Neural progenitor cell (in vitro differentiated cells): ENCODE data around the gene LRP1. TPM values are rescaled to one million over a fixed set of nuclear protein-coding genes. Genes with fewer than 3 reads are reported as not detected.

Experiments
- DNase-seq: peaks from one replicate; pipeline ENCODE4 v3.0.0-alpha.2; 2016; ENCODE audit warnings: low spot score
- H2AFZ ChIP-seq: fragments of 200-600 bp; sonication (generic); replicated peaks from 2 replicates; pipeline ENCODE4 v1.6.1; 2016; ENCODE audit warnings: antibody characterized with exemption
- H3F3A ChIP-seq: fragments of 200-600 bp; sonication (generic); 2 replicates; pipeline ENCODE4 v1.6.1; 2016; ENCODE audit warnings: antibody characterized with exemption, low read depth
- H3K27ac ChIP-seq: fragments of 200-600 bp; sonication (generic); 2 replicates; pipeline ENCODE4 v1.5.1; 2016; ENCODE audit warnings: mild to moderate bottlenecking
- H3K27me3 ChIP-seq: fragments of 200-600 bp; sonication (generic); 2 replicates; pipeline ENCODE4 v1.6.1; 2016; ENCODE audit warnings: mild to moderate bottlenecking, moderate library complexity
- H3K36me3 ChIP-seq: fragments of 200-600 bp; sonication (generic); 2 replicates; pipeline ENCODE4 v1.5.1; 2016
- H3K4me1 ChIP-seq: fragments of 200-600 bp; sonication (generic); 2 replicates; pipeline ENCODE4 v1.6.1; 2016; ENCODE audit warnings: mixed run types
- H3K4me2 ChIP-seq: fragments of 200-600 bp; sonication (generic); 2 replicates; pipeline ENCODE4 v1.6.1; 2016
- H3K4me3 ChIP-seq: fragments of 200-600 bp; sonication (generic); 2 replicates; pipeline ENCODE4 v1.5.1; 2016
- H3K79me2 ChIP-seq: fragments of 200-600 bp; sonication (generic); 2 replicates; pipeline ENCODE4 v1.6.1; 2016; ENCODE audit warnings: low read depth
- H3K9ac ChIP-seq: fragments of 200-600 bp; sonication (generic); 2 replicates; pipeline ENCODE4 v1.6.1; 2016
- H3K9me3 ChIP-seq: fragments of 200-600 bp; sonication (generic); 2 replicates; pipeline ENCODE4 v1.5.1; 2016; ENCODE audit warnings: low read depth
- H4K20me1 ChIP-seq: fragments of 200-600 bp; sonication (generic); 2 replicates; pipeline ENCODE4 v1.6.1; 2016; ENCODE audit warnings: low read depth
- H3K27ac Mint-ChIP-seq: 3 replicates; pipeline ENCODE4 v1.8.0; 2021; ENCODE audit warnings: mixed read lengths
- H3K27me3 Mint-ChIP-seq: 2 replicates; pipeline ENCODE4 v1.8.0; 2022; ENCODE audit warnings: low read depth, mild to moderate bottlenecking, inconsistent platforms, moderate library complexity, mixed read lengths; ENCODE audit not compliant: insufficient read depth
- H3K36me3 Mint-ChIP-seq: 3 replicates; pipeline ENCODE4 v1.8.0; 2021; ENCODE audit warnings: mixed read lengths
- H3K4me1 Mint-ChIP-seq: 3 replicates; pipeline ENCODE4 v1.8.0; 2021; ENCODE audit warnings: mixed read lengths
- H3K4me3 Mint-ChIP-seq: 3 replicates; pipeline ENCODE4 v1.8.0; 2021; ENCODE audit warnings: mild to moderate bottlenecking, moderate library complexity, mixed read lengths
- H3K9me3 Mint-ChIP-seq: 3 replicates; pipeline ENCODE4 v1.8.0; 2020; ENCODE audit warnings: mixed read lengths
- CTCF ChIP-seq: fragments of 200-600 bp; sonication (generic); IDR thresholded peaks from 2 replicates; pipeline ENCODE4 v1.5.1; 2017; ENCODE audit warnings: antibody characterized with exemption, mild to moderate bottlenecking
- EZH2 ChIP-seq: fragments of 200-600 bp; sonication (generic); IDR thresholded peaks from 2 replicates; pipeline ENCODE4 v1.6.1; 2017; ENCODE audit warnings: antibody characterized with exemption, mild to moderate bottlenecking, moderate library complexity
- EZH2phosphoT487 ChIP-seq: fragments of 200-600 bp; sonication (generic); IDR thresholded peaks from 2 replicates; pipeline ENCODE4 v1.6.1; 2017; ENCODE audit warnings: antibody characterized with exemption
- total RNA-seq: library from RNA; depleted of rRNA; stranded (reverse); fragments of >200 nt; gene quantifications from 2 replicates; pipeline ENCODE4 v1.2.3, GENCODE V29; 2015; ENCODE audit warnings: low replicate concordance

Gene LRP1
- total RNA-seq, 1 donor from 2014 or later, result 13.9 TPM

GRCh38 chr12:57237932-57238853 lies 109.9 kb downstream of the LRP1 start:
- Histone ChIP-seq H2AFZ (peak overlapping the region; percentile 83), H3K9ac (no peak overlapping the region), H3K4me3 (peak overlapping the region; percentile 44), H3K27me3 (peaks cover 87% of the 10 kb centered on the region), H3K4me1 (peaks cover 63% of the 10 kb centered on the region), H3K4me2 (peak overlapping the region; percentile 98), H3K79me2 (no peaks in the 10 kb centered on the region), H3K27ac (no peak overlapping the region), H4K20me1 (peaks cover 59% of the 10 kb centered on the region), H3F3A (peaks cover 76% of the 10 kb centered on the region), H3K36me3 (no peaks in the 10 kb centered on the region), H3K9me3 (no peaks in the 10 kb centered on the region)
- Mint-ChIP-seq H3K4me1 (peaks cover 52% of the 10 kb centered on the region), H3K9me3 (no peaks in the 10 kb centered on the region), H3K27ac (no peak overlapping the region), H3K27me3 (peaks cover 62% of the 10 kb centered on the region), H3K36me3 (peaks cover 12% of the 10 kb centered on the region), H3K4me3 (peak overlapping the region; percentile 86)
- TF ChIP-seq EZH2phosphoT487 (peak; percentile 2), CTCF (no peak), EZH2 (peak; percentile 1)
- peak; percentile 76 for DNase-seq

GRCh38 chr12:57238854-57239554 lies 110.7 kb downstream of the LRP1 start:
- H3K4me1 ChIP-seq, result peaks cover 63% of the 10 kb centered on the region
- Mint-ChIP-seq H3K4me3 (peak overlapping the region; percentile 86), H3K27me3 (peaks cover 69% of the 10 kb centered on the region), H3K9me3 (no peaks in the 10 kb centered on the region), H3K27ac (no peak overlapping the region), H3K36me3 (peaks cover 7% of the 10 kb centered on the region), H3K4me1 (peaks cover 55% of the 10 kb centered on the region)
- H3K4me2 ChIP-seq, result peak overlapping the region; percentile 98
- H3K79me2 ChIP-seq, result no peaks in the 10 kb centered on the region
- peaks cover 78% of the 10 kb centered on the region for H3F3A ChIP-seq
- no peaks in the 10 kb centered on the region for H3K9me3 ChIP-seq
- H3K9ac ChIP-seq, result no peak overlapping the region
- peak overlapping the region; percentile 83 for H2AFZ ChIP-seq
- peaks cover 93% of the 10 kb centered on the region for H3K27me3 ChIP-seq
- H4K20me1 ChIP-seq, result peaks cover 59% of the 10 kb centered on the region
- peak; percentile 94 for DNase-seq
- H3K27ac ChIP-seq, result no peak overlapping the region
- H3K36me3 ChIP-seq, result no peaks in the 10 kb centered on the region
- TF ChIP-seq EZH2phosphoT487 (no peak), CTCF (peak; percentile 99), EZH2 (no peak)
- H3K4me3 ChIP-seq, result peak overlapping the region; percentile 44

GRCh38 chr12:57239587-57240065 lies 111.3 kb downstream of the LRP1 start:
- Histone ChIP-seq H2AFZ (no peak overlapping the region), H3K79me2 (no peaks in the 10 kb centered on the region), H3K9me3 (no peaks in the 10 kb centered on the region), H3K27me3 (peaks cover 98% of the 10 kb centered on the region), H3K9ac (no peak overlapping the region), H3K4me2 (peak overlapping the region; percentile 98), H3K4me1 (peaks cover 63% of the 10 kb centered on the region), H3K4me3 (peak overlapping the region; percentile 54), H3K36me3 (no peaks in the 10 kb centered on the region), H4K20me1 (peaks cover 53% of the 10 kb centered on the region), H3K27ac (no peak overlapping the region), H3F3A (peaks cover 84% of the 10 kb centered on the region)
- Mint-ChIP-seq H3K27me3 (peaks cover 69% of the 10 kb centered on the region), H3K27ac (no peak overlapping the region), H3K4me1 (peaks cover 51% of the 10 kb centered on the region), H3K36me3 (peaks cover under 1% of the 10 kb centered on the region), H3K9me3 (no peaks in the 10 kb centered on the region), H3K4me3 (peak overlapping the region; percentile 86)
- no peak for TF ChIP-seq EZH2phosphoT487
- TF ChIP-seq EZH2, result no peak
- no peak for TF ChIP-seq CTCF
- DNase-seq, result no peak
